Epithelial cell of esophagus (primary cell): ENCODE measurements around the gene MMP2.

Experiments used
- DNase-seq: peaks from one replicate; pipeline ENCODE4 v3.0.0; 2010; ENCODE audit warnings: low read depth
- H3K4me3 ChIP-seq: 2 replicates; pipeline ENCODE4 v1.5.1; 2011; ENCODE audit warnings: mild to moderate bottlenecking, low read length, control low read depth
- CTCF ChIP-seq: IDR thresholded peaks from 2 replicates; pipeline ENCODE4 v1.5.1; 2011; ENCODE audit warnings: low read depth, mild to moderate bottlenecking, low read length, control low read depth, inconsistent platforms; ENCODE audit not compliant: insufficient read depth; ENCODE audit errors: missing control alignments

Gene MMP2

GRCh38 chr16:55534756-55535155, 55.8 kb downstream of the MMP2 start:
- DNase-seq = peak; percentile 35
- no peak for TF ChIP-seq CTCF
- H3K4me3 ChIP-seq = no peak overlapping the region

- TF ChIP-seq CTCF = no peak
- peak; percentile 45 for DNase-seq
- no peak overlapping the region for H3K4me3 ChIP-seq
These were observed 60.1 kb downstream of the MMP2 start for GRCh38 chr16:55539049-55539448.

GRCh38 chr16:55539488-55539887, 60.5 kb downstream of the MMP2 start:
- no peak for DNase-seq
- no peak overlapping the region for H3K4me3 ChIP-seq
- TF ChIP-seq CTCF = no peak

GRCh38 chr16:55540221-55540620, 61.2 kb downstream of the MMP2 start:
- no peak overlapping the region for H3K4me3 ChIP-seq
- no peak for TF ChIP-seq CTCF
- DNase-seq = no peak

- DNase-seq = peak; percentile 64
- H3K4me3 ChIP-seq = no peak overlapping the region
- TF ChIP-seq CTCF = no peak
These were observed 63.6 kb downstream of the MMP2 start for GRCh38 chr16:55542459-55543082.

GRCh38 chr16:55543472-55543871, 64.5 kb downstream of the MMP2 start:
- no peak for TF ChIP-seq CTCF
- H3K4me3 ChIP-seq = no peak overlapping the region
- peak; percentile 27 for DNase-seq

GRCh38 chr16:55552621-55553020, 73.6 kb downstream of the MMP2 start:
- no peak for TF ChIP-seq CTCF
- DNase-seq = peak; percentile 96
- H3K4me3 ChIP-seq = no peak overlapping the region
